Central memory CD8-positive, alpha-beta T cell (primary cell): ENCODE data around the gene CNTNAP3.
"Not testable (repeated sequence)": the region's sequence is repeated elsewhere in the genome, so short reads cannot be mapped to it uniquely, and the experiment has no call there.

Experiments used
- ATAC-seq: fragments of 150-1000 bp; cut with Tn5 transposase; replicated peaks from 2 replicates; pipeline ENCODE4 v1.10.0; 2022; ENCODE audit warnings: mild to moderate bottlenecking, moderate FRiP score, moderate number of reproducible peaks; ENCODE audit not compliant: poor library complexity, severe bottlenecking; ENCODE audit errors: extremely low read depth
- DNase-seq, 2 donors: peaks; one replicate each; pipeline ENCODE4 v3.0.0; 2021; ENCODE audit warnings: low spot score in 2 of 2
- H3K27ac Mint-ChIP-seq: one replicate; pipeline ENCODE4 v1.8.0; 2022; ENCODE audit warnings: low read depth, mild to moderate bottlenecking, moderate library complexity, mixed read lengths
- H3K27me3 Mint-ChIP-seq: one replicate; pipeline ENCODE4 v1.8.0; 2022; ENCODE audit warnings: mixed read lengths
- H3K36me3 Mint-ChIP-seq: one replicate; pipeline ENCODE4 v1.8.0; 2022; ENCODE audit warnings: mild to moderate bottlenecking, moderate library complexity, mixed read lengths; ENCODE audit not compliant: insufficient read depth
- H3K4me1 Mint-ChIP-seq: one replicate; pipeline ENCODE4 v1.8.0; 2022; ENCODE audit warnings: mixed read lengths
- H3K4me3 Mint-ChIP-seq: one replicate; pipeline ENCODE4 v1.8.0; 2022; ENCODE audit warnings: mild to moderate bottlenecking, moderate library complexity, mixed read lengths
- H3K9me3 Mint-ChIP-seq: one replicate; pipeline ENCODE4 v1.8.0; 2022; ENCODE audit warnings: mixed read lengths

Gene CNTNAP3

GRCh38 chr9:39046833-39047232 is 241.1 kb downstream of the CNTNAP3 start:
- H3K4me1 Mint-ChIP-seq, H3K27me3 Mint-ChIP-seq, ATAC-seq, H3K4me3 Mint-ChIP-seq, H3K36me3 Mint-ChIP-seq, H3K9me3 Mint-ChIP-seq, H3K27ac Mint-ChIP-seq, DNase-seq: not testable (repeated sequence)

DNA sequence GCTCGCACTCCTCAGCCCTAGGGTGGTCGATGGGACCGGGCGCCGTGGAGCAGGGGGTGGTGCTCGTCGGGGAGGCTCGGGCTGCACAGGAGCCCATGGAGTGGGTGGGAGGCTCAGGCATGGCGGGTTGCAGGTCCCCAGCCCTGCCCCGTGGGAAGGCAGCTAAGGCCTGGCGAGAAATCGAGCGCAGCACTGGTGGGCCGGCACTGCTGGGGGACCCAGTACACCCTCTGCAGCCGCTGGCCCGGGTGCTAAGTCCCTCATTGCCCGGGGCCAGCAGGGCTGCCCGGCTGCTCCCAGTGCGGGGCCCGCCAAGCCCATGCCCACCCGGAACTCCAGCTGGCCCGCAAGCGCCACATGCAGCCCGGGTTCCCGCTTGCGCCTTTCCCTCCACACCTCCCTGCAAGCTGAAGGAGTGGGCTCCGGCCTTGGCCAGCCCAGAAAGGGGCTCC is 245.6 kb downstream of the CNTNAP3 start:
- not testable (repeated sequence) for H3K4me1 Mint-ChIP-seq, H3K27ac Mint-ChIP-seq, DNase-seq, H3K36me3 Mint-ChIP-seq, H3K27me3 Mint-ChIP-seq, H3K4me3 Mint-ChIP-seq, H3K9me3 Mint-ChIP-seq, ATAC-seq

DNA sequence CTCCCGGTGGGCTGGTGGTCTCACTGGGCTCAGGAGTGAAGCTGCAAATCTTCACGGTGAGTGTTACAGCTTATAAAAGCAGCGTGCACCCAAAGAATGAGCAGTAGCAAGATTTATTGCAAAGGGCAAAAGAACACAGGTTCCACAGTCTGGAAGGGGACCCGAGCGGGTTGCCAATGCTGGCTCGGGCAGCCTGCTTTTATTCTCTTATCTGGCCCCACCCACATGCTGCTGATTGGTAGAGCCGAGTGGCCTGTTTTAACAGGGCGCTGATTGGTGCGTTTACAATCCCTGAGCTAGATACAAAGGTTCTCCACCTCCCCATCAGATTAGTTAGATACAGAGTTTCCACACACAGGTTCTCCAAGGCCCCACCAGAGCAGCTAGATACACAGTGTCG is 246.2 kb downstream of the CNTNAP3 start:
- ATAC-seq, H3K27ac Mint-ChIP-seq, H3K4me1 Mint-ChIP-seq, H3K27me3 Mint-ChIP-seq, H3K36me3 Mint-ChIP-seq, DNase-seq, H3K9me3 Mint-ChIP-seq, H3K4me3 Mint-ChIP-seq: not testable (repeated sequence)

- not testable (repeated sequence) for H3K4me1 Mint-ChIP-seq, H3K36me3 Mint-ChIP-seq, ATAC-seq, H3K27ac Mint-ChIP-seq, H3K27me3 Mint-ChIP-seq, H3K4me3 Mint-ChIP-seq, DNase-seq, H3K9me3 Mint-ChIP-seq
Observed at GRCh38 chr9:39039148-39039547, 248.8 kb downstream of the CNTNAP3 start.

- not testable (repeated sequence) for H3K4me3 Mint-ChIP-seq, H3K36me3 Mint-ChIP-seq, H3K27ac Mint-ChIP-seq, H3K4me1 Mint-ChIP-seq, H3K27me3 Mint-ChIP-seq, ATAC-seq, H3K9me3 Mint-ChIP-seq, DNase-seq
Observed at GRCh38 chr9:39038221-39038620, 249.7 kb downstream of the CNTNAP3 start.

- H3K9me3 Mint-ChIP-seq, H3K4me3 Mint-ChIP-seq, DNase-seq, H3K27ac Mint-ChIP-seq, H3K36me3 Mint-ChIP-seq, H3K4me1 Mint-ChIP-seq, H3K27me3 Mint-ChIP-seq, ATAC-seq: not testable (repeated sequence)
Observed at GRCh38 chr9:39033849-39034248, 254.1 kb downstream of the CNTNAP3 start.

DNA sequence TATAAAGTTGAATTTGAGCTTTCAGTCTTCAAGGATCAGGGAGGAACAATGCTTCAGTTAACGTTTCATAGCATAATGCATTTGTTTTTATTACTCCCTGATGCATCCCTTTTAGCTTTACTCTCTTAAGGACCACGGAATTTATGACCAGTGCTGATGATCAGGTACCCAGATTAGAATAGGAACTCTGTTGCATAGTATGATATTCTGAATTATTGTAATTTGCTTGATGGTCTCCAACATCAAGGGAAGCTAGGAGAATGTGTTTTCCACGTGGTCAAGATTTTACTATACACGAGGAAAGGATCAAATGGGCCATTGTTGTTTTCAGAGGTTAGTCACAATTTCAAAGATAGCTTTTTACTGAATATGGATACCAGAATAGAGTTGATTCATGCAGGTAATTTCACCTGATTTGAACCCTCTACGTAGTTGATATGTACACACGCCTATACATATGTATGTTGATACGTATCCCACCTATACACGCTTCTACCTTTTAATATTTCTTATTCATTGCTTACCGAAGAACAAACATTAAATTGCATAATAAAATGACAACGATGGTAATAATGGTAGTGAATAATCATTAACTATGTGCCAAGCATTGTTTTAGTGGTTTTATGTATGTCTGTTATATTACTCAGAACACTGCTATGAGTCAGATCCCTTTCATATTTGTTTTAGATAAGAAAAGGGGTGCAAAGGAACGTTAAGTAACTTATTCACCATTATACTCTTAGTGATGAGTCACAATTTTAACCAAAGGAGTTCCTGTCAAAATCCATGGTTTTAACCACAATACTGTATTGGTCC is 257.6 kb downstream of the CNTNAP3 start:
- not testable (repeated sequence) for H3K36me3 Mint-ChIP-seq, H3K4me3 Mint-ChIP-seq, H3K27me3 Mint-ChIP-seq, H3K27ac Mint-ChIP-seq, H3K9me3 Mint-ChIP-seq, H3K4me1 Mint-ChIP-seq, ATAC-seq, DNase-seq

- ATAC-seq, H3K4me1 Mint-ChIP-seq, H3K9me3 Mint-ChIP-seq, H3K36me3 Mint-ChIP-seq, H3K27ac Mint-ChIP-seq, H3K27me3 Mint-ChIP-seq, DNase-seq, H3K4me3 Mint-ChIP-seq: not testable (repeated sequence)
Observed at GRCh38 chr9:39028855-39029254, 259.1 kb downstream of the CNTNAP3 start.

DNA sequence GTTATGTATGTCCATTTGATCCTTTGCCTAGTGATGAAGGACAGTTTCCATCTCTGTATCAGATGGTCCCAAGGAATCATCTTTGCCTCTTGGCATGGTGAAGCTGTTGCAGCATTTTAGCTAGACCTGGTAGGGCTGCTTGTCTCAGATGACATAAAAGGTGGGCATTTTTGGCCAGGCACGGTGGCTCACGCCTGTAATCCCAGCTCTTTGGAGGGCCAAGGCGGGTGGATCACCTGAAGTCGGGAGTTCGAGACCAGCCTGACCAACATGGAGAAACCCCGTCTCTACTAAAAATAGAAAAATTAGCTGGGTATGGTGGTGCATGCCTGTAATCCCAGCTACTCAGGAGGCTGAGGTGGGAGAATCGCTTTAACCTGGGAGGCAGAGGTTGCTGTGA is 259.8 kb downstream of the CNTNAP3 start:
- not testable (repeated sequence) for H3K4me1 Mint-ChIP-seq, DNase-seq, ATAC-seq, H3K27me3 Mint-ChIP-seq, H3K36me3 Mint-ChIP-seq, H3K9me3 Mint-ChIP-seq, H3K27ac Mint-ChIP-seq, H3K4me3 Mint-ChIP-seq

DNA sequence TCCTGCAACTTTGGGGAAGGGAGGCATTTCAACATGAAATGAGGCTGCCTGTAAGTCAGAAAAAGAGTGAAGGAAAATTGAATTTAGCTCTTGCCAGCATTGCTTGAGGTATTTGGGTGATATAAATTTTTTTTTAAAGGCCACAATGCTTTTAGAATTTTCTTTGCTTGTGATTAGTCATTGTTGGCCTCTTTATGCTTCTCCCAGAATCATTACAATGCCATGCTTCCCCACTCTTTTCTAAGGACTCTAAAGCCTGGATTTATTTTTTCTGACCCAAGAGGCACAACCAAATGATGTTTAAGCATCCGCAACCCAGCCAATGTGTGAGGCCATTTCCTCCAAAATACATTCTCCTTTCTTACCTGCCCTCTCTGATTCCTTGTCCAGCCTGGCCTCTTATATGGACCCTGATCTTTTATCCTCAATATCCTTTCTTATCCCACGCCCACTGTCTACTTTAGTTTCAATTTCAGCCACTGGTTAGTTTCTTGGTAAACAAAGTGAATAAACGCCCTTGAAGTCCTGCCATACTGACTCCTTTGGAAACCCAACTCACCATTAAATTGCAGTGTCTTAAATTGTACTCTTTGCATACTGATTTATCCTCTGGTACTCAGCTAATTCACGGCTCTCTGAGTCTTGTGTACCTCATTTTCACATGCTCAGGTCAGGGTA is 261.9 kb downstream of the CNTNAP3 start:
- DNase-seq, H3K4me1 Mint-ChIP-seq, H3K4me3 Mint-ChIP-seq, H3K27me3 Mint-ChIP-seq, H3K27ac Mint-ChIP-seq, ATAC-seq, H3K9me3 Mint-ChIP-seq, H3K36me3 Mint-ChIP-seq: not testable (repeated sequence)
